ENCODE measurements around the gene SENP8. TPM values are rescaled to one million over a fixed set of nuclear protein-coding genes. Genes with fewer than 3 reads are reported as not detected.

The SENP8 gene
- total and polyA plus RNA-seq, 2 of the 13 experiments (the other 11 are each of a cell fraction or from before 2014, with no cell fraction given) = 2.7 to 3.0 TPM

DNA sequence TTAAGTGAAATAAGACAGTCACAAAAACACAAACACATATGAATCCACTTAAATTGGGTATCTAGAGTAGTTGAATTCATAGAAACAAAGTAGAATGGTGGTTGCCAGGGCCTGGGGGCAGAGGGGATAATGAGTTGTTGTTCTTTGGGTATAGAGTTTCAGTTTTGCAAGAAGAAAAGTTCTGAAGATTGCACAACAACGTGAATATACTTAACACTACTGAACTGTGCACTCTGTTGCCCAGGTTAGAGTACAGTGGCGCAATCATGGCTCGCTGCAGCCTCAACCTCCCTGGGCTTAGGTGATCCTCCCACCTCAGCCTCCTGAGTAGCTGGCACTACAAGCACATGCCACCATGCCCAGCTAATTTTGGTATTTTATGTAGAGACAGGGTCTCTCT is 64.5 kb downstream of the SENP8 start (continued):
- TF ChIP-seq SNRNP70 (IDR thresholded peaks at IDR 0.05; ENCODE audit: low read depth, low read length) = no peak
- peak; percentile 92 for TF ChIP-seq ZNF3 (CRISPR knock-in tag; IDR thresholded peaks at IDR 0.05)
- TF ChIP-seq, protein P1, sequence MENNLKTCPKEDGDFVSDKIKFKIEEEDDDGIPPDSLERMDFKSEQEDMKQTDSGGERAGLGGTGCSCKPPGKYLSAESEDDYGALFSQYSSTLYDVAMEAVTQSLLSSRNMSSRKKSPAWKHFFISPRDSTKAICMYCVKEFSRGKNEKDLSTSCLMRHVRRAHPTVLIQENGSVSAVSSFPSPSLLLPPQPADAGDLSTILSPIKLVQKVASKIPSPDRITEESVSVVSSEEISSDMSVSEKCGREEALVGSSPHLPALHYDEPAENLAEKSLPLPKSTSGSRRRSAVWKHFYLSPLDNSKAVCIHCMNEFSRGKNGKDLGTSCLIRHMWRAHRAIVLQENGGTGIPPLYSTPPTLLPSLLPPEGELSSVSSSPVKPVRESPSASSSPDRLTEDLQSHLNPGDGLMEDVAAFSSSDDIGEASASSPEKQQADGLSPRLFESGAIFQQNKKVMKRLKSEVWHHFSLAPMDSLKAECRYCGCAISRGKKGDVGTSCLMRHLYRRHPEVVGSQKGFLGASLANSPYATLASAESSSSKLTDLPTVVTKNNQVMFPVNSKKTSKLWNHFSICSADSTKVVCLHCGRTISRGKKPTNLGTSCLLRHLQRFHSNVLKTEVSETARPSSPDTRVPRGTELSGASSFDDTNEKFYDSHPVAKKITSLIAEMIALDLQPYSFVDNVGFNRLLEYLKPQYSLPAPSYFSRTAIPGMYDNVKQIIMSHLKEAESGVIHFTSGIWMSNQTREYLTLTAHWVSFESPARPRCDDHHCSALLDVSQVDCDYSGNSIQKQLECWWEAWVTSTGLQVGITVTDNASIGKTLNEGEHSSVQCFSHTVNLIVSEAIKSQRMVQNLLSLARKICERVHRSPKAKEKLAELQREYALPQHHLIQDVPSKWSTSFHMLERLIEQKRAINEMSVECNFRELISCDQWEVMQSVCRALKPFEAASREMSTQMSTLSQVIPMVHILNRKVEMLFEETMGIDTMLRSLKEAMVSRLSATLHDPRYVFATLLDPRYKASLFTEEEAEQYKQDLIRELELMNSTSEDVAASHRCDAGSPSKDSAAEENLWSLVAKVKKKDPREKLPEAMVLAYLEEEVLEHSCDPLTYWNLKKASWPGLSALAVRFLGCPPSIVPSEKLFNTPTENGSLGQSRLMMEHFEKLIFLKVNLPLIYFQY (CRISPR knock-in tag; IDR thresholded peaks at IDR 0.05; ENCODE audit: borderline replicate concordance) = 0 out of 2 replicates have a peak, but pooled peaks have one; percentile 48
- peak; percentile 57; the same call in 1 of the 2 replicates for TF ChIP-seq ARNT2 (CRISPR knock-in tag; IDR thresholded peaks at IDR 0.05; ENCODE audit: low read depth)
- peak; percentile 90 for TF ChIP-seq FOXO1 (CRISPR knock-in tag; IDR thresholded peaks at IDR 0.05)
- TF ChIP-seq SOX13 (IDR thresholded peaks at IDR 0.05) = peak; percentile 71; the same call in 1 of the 2 replicates
- TF ChIP-seq SOX13 (CRISPR knock-in tag; conservative IDR thresholded peaks at IDR 0.05 in 1 of 2, IDR thresholded peaks at IDR 0.05 in 1 of 2) = peak in 1 of 2 experiments; percentile 90; a peak in 2 of 4 replicates
- peak; percentile 36; the same call in 1 of the 2 replicates for TF ChIP-seq AHR (CRISPR knock-in tag; IDR thresholded peaks at IDR 0.05)
- peak; percentile 67 for TF ChIP-seq PATZ1 (CRISPR knock-in tag; IDR thresholded peaks at IDR 0.05)
- TF ChIP-seq TARDBP (CRISPR knock-in tag; IDR thresholded peaks at IDR 0.05) = peak; percentile 93
- TF ChIP-seq CC2D1A (CRISPR knock-in tag; IDR thresholded peaks at IDR 0.05) = no peak
- 0 out of 2 replicates have a peak, but pooled peaks have one; percentile 21 for TF ChIP-seq CBFB (CRISPR knock-in tag; IDR thresholded peaks at IDR 0.05)
- no peak for TF ChIP-seq HMGA1 (CRISPR knock-in tag; conservative IDR thresholded peaks at IDR 0.05)
- no peak for TF ChIP-seq MZF1 (CRISPR knock-in tag; IDR thresholded peaks at IDR 0.05; ENCODE audit: borderline replicate concordance)
- TF ChIP-seq FLYWCH1 (CRISPR knock-in tag; IDR thresholded peaks at IDR 0.05) = no peak
- TF ChIP-seq CEBPG (CRISPR knock-in tag; IDR thresholded peaks at IDR 0.05) = peak; percentile 99
- TF ChIP-seq ZNF264 (CRISPR knock-in tag; IDR thresholded peaks at IDR 0.05) = peak; percentile 87; the same call in 1 of the 2 replicates
- TF ChIP-seq RAD21 (CRISPR knock-in tag; IDR thresholded peaks at IDR 0.05) = no peak
- no peak for TF ChIP-seq TOPORS (CRISPR knock-in tag; IDR thresholded peaks at IDR 0.05)
- no peak for TF ChIP-seq TOE1 (CRISPR knock-in tag; IDR thresholded peaks at IDR 0.05)
- peak; percentile 40 for TF ChIP-seq TBL1XR1 (IDR thresholded peaks at IDR 0.05; ENCODE audit: borderline replicate concordance, low read length, partially characterized antibody)
- TF ChIP-seq, protein P2, sequence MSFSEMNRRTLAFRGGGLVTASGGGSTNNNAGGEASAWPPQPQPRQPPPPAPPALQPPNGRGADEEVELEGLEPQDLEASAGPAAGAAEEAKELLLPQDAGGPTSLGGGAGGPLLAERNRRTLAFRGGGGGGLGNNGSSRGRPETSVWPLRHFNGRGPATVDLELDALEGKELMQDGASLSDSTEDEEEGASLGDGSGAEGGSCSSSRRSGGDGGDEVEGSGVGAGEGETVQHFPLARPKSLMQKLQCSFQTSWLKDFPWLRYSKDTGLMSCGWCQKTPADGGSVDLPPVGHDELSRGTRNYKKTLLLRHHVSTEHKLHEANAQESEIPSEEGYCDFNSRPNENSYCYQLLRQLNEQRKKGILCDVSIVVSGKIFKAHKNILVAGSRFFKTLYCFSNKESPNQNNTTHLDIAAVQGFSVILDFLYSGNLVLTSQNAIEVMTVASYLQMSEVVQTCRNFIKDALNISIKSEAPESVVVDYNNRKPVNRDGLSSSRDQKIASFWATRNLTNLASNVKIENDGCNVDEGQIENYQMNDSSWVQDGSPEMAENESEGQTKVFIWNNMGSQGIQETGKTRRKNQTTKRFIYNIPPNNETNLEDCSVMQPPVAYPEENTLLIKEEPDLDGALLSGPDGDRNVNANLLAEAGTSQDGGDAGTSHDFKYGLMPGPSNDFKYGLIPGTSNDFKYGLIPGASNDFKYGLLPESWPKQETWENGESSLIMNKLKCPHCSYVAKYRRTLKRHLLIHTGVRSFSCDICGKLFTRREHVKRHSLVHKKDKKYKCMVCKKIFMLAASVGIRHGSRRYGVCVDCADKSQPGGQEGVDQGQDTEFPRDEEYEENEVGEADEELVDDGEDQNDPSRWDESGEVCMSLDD (CRISPR knock-in tag; IDR thresholded peaks at IDR 0.05; ENCODE audit: borderline replicate concordance) = no peak
- no peak for TF ChIP-seq PRPF4 (IDR thresholded peaks at IDR 0.05; ENCODE audit: low read depth, low read length, poor library complexity, severe bottlenecking)

Data from HepG2 (cell line).